CD4-positive, alpha-beta memory T cell (primary cell): ENCODE data around the gene ARID2. TPM values are rescaled to one million over a fixed set of nuclear protein-coding genes. Genes with fewer than 3 reads are reported as not detected.

Experiments used
- CTCF ChIA-PET: fragments of 350-600 bp; sonication (Branson Sonifier 250); formaldehyde crosslinking; loops from one replicate; lab custom pipeline; 2021; ENCODE audit warnings: inconsistent platforms; ENCODE audit not compliant: partially characterized antibody; lab: Charles Lee
- POLR2A ChIA-PET: fragments of 350-600 bp; sonication (Branson Sonifier 250); formaldehyde crosslinking; loops from one replicate; lab custom pipeline; 2021; ENCODE audit not compliant: partially characterized antibody; lab: Charles Lee
- DNase-seq, 5 donors: peaks; one replicate each; pipeline versions ENCODE4 v3.0.0 to v3.0.0-alpha.2; 2020 to 2022; ENCODE audit warnings: mixed read lengths in 1 of 5
- H3K27ac ChIP-seq: one replicate; pipeline ENCODE4 v1.7.0; 2013; ENCODE audit warnings: low read depth, low read length
- H3K27me3 ChIP-seq: 2 replicates; pipeline ENCODE4 v1.7.0; 2013; ENCODE audit warnings: mild to moderate bottlenecking, low read length, moderate library complexity; ENCODE audit not compliant: insufficient read depth
- H3K36me3 ChIP-seq: 2 replicates; pipeline ENCODE4 v1.7.0; 2013; ENCODE audit warnings: mild to moderate bottlenecking, low read length, moderate library complexity; ENCODE audit not compliant: insufficient read depth
- H3K4me1 ChIP-seq: 2 replicates; pipeline ENCODE4 v1.7.0; 2013; ENCODE audit warnings: mild to moderate bottlenecking, low read length, moderate library complexity; ENCODE audit not compliant: insufficient read depth
- H3K4me3 ChIP-seq, 2 donors: one replicate each; pipeline ENCODE4 v1.7.0; 2013; ENCODE audit warnings: low read length in 2 of 2, mild to moderate bottlenecking in 1 of 2
- H3K9me3 ChIP-seq, 2 donors: one replicate each; pipeline ENCODE4 v1.7.0; 2013; ENCODE audit warnings: low read length in 2 of 2, control low read depth in 1 of 2; ENCODE audit not compliant: control insufficient read depth in 1 of 2
- H3K27ac Mint-ChIP-seq, 7 donors: one replicate each; pipeline ENCODE4 v1.8.0; 2020 to 2021; ENCODE audit warnings: mixed read lengths in 7 of 7, mild to moderate bottlenecking in 6 of 7, inconsistent platforms in 3 of 7, moderate library complexity in 3 of 7
- H3K27me3 Mint-ChIP-seq, 2 donors: one replicate each; pipeline ENCODE4 v1.8.0; 2020 to 2021; ENCODE audit warnings: mixed read lengths in 2 of 2
- H3K36me3 Mint-ChIP-seq, 2 donors: one replicate each; pipeline ENCODE4 v1.8.0; 2020 to 2021; ENCODE audit warnings: mixed read lengths in 2 of 2, inconsistent platforms in 1 of 2, mild to moderate bottlenecking in 1 of 2
- H3K4me1 Mint-ChIP-seq, 4 donors: one replicate each; pipeline ENCODE4 v1.8.0; 2020 to 2021; ENCODE audit warnings: mixed read lengths in 4 of 4, mild to moderate bottlenecking in 1 of 4
- H3K4me3 Mint-ChIP-seq, 8 donors: one replicate each; pipeline ENCODE4 v1.8.0; 2020 to 2021; ENCODE audit warnings: mixed read lengths in 8 of 8, mild to moderate bottlenecking in 7 of 8, moderate library complexity in 6 of 8, inconsistent platforms in 3 of 8
- H3K9me3 Mint-ChIP-seq, 8 donors: one replicate each; pipeline ENCODE4 v1.8.0; 2020 to 2021; ENCODE audit warnings: mixed read lengths in 8 of 8, mild to moderate bottlenecking in 5 of 8, inconsistent platforms in 3 of 8, moderate library complexity in 1 of 8
- intact Hi-C: fragments of 100-400 bp; cut with micrococcal nuclease; formaldehyde crosslinking; loops from one replicate; pipeline ENCODE4 v1.15.1; 2023
- polyA plus RNA-seq, 2 donors: library from polyadenylated mRNA; unstranded; fragments of 300-500 nt; fragmentation: Illumina TruSeq; gene quantifications; one replicate each; pipeline ENCODE4 v1.2.3, GENCODE V29; 2021
- total RNA-seq, 2 experiments: library from RNA; stranded (reverse); gene quantifications; one replicate each; pipeline ENCODE4 v1.2.3, GENCODE V29; 2021

The ARID2 gene
- total and polyA plus RNA-seq, 4 experiments from 2014 or later = 6.3 to 51.8 (median 31.9) TPM

DNA sequence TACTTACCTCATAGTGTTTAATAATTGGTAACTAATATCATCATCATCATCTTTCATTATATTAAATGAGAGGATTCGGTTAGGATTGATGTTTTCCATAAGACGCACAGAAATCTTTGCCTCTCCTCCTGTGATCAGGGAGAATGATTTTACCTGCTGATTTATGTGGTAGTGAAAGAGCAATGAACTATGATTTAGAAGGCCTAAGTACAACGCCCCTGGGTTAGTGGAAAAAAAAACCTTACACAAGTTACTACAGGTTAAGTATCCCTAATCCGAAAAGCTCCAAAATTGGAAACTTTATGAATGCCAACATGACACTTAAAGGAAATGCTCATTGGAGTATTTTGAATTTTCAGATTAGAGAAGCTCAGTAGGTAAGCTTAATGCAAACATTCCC is 55.8 kb downstream of the ARID2 start:
- peaks cover 5% of the 10 kb centered on the region for H3K4me1 ChIP-seq
- ChIA-PET CTCF (interaction anchor here (1.5 kb wide), 1 partner anchor 23 kb away, joined by 5 read pairs; no protein-coding TSS in a partner anchor), POLR2A (interaction anchor here (0.6 kb wide), 1 partner anchor 253 kb away, joined by 3 read pairs; no protein-coding TSS in a partner anchor)
- intact Hi-C loops = no loop called here
- no peaks in the 10 kb centered on the region for H3K27me3 Mint-ChIP-seq
- H3K4me3 ChIP-seq = no peak overlapping the region
- H3K4me3 Mint-ChIP-seq = no peak overlapping the region
- no peaks in the 10 kb centered on the region for H3K9me3 ChIP-seq
- H3K9me3 Mint-ChIP-seq = no peaks in the 10 kb centered on the region
- peaks cover 0 to under 1% of the 10 kb centered on the region in 2 donors for H3K36me3 Mint-ChIP-seq
- H3K36me3 ChIP-seq = no peaks in the 10 kb centered on the region
- DNase-seq = no peak
- peaks cover 11 to 18% (median 17%) of the 10 kb centered on the region in 4 donors for H3K4me1 Mint-ChIP-seq
- no peaks in the 10 kb centered on the region for H3K27me3 ChIP-seq
- H3K27ac Mint-ChIP-seq = no peak overlapping the region
- H3K27ac ChIP-seq = no peak overlapping the region

DNA sequence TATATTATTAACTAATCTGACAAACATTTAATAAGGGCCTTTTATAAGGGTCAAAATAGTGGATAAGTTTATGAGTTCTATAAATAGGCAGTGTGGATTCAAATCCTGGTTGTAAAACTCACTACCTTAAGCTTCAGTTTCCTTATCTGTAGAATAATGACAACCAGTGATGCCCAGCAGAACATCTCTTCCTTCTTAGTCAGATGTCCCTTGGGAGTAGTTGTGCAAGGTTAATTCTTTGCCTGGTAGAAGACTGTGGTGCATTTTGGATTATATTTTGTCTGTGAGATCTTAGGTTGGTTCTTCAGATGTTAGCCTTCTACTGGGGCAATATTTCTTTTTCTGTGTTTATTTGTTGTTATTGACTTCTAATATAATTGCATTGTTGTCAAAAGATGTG is 59.5 kb downstream of the ARID2 start:
- no peaks in the 10 kb centered on the region for H3K9me3 ChIP-seq
- no peak overlapping the region for H3K27ac ChIP-seq
- Mint-ChIP-seq H3K36me3 (peaks cover under 1 to 3% of the 10 kb centered on the region in 2 donors), H3K4me3 (no peak overlapping the region), H3K4me1 (peaks cover 18 to 30% (median 28%) of the 10 kb centered on the region in 4 donors), H3K27ac (no peak overlapping the region), H3K9me3 (no peaks in the 10 kb centered on the region), H3K27me3 (no peaks in the 10 kb centered on the region)
- intact Hi-C loops = no loop called here
- no peak overlapping the region for H3K4me3 ChIP-seq
- DNase-seq = no peak
- CTCF ChIA-PET = no interaction called here
- POLR2A ChIA-PET = interaction anchor here (0.8 kb wide), 1 partner anchor 9 kb away, joined by 3 read pairs; no protein-coding TSS in a partner anchor
- H3K27me3 ChIP-seq = no peaks in the 10 kb centered on the region
- H3K4me1 ChIP-seq = peaks cover 15% of the 10 kb centered on the region
- no peaks in the 10 kb centered on the region for H3K36me3 ChIP-seq

DNA sequence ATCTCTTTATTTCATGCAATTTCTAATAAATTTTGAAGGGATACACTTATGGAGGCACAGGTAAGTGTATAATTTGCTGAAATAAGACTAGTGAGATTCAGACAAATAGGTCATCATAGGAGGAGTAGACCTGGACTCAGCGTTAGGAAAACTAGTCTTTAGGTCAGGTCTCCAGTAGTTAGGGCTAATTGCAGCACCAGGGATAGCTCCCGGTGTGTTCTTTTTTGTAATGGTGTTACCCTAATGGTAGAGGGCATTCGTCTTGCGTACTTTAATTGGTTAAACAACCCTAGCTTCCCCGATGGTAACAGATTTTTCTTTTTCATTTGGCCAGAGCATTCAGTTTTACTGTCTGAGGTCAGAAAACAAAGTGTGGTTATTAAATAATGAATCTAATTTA is 64.9 kb downstream of the ARID2 start:
- Histone ChIP-seq H3K9me3 (no peaks in the 10 kb centered on the region), H3K36me3 (no peaks in the 10 kb centered on the region), H3K27ac (no peak overlapping the region), H3K27me3 (no peaks in the 10 kb centered on the region), H3K4me1 (peaks cover 15% of the 10 kb centered on the region), H3K4me3 (no peak overlapping the region)
- intact Hi-C loops = no loop called here
- no peak overlapping the region for H3K4me3 Mint-ChIP-seq
- POLR2A ChIA-PET = no interaction called here
- peaks cover 6 to 18% of the 10 kb centered on the region in 2 donors for H3K36me3 Mint-ChIP-seq
- peaks cover 11 to 22% (median 21%) of the 10 kb centered on the region in 4 donors for H3K4me1 Mint-ChIP-seq
- CTCF ChIA-PET = no interaction called here
- no peak for DNase-seq
- H3K9me3 Mint-ChIP-seq = no peaks in the 10 kb centered on the region
- H3K27me3 Mint-ChIP-seq = no peaks in the 10 kb centered on the region
- H3K27ac Mint-ChIP-seq = no peak overlapping the region

DNA sequence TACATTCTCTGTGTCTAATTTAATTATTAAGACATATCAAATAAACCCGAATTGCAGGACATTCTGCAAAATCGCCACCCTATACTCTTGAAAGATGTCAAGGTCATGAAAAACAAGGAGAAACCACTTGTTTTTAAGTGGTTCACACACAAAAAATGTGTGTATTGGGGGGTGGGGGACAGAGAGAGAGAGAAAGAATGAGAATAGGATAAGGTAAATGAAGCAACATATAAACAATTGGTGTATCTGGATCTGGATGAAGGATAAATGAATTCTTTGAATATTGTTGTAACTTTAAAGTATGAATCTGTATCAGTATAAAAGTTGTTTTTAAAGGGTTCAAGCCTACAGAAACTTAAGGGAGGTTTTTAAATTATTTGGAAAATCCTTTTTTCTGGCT is 72.1 kb downstream of the ARID2 start:
- intact Hi-C loops = no loop called here
- H3K27ac ChIP-seq = no peak overlapping the region
- Mint-ChIP-seq H3K4me3 (no peak overlapping the region), H3K9me3 (peaks cover 0 to 2% (median 0%) of the 10 kb centered on the region in 8 donors), H3K36me3 (peaks cover 11 to 17% of the 10 kb centered on the region in 2 donors), H3K4me1 (peaks cover 28 to 50% (median 43%) of the 10 kb centered on the region in 4 donors), H3K27me3 (no peaks in the 10 kb centered on the region), H3K27ac (no peak overlapping the region)
- H3K4me3 ChIP-seq = no peak overlapping the region
- no peaks in the 10 kb centered on the region for H3K9me3 ChIP-seq
- no peak for DNase-seq
- H3K27me3 ChIP-seq = no peaks in the 10 kb centered on the region
- ChIA-PET POLR2A (no interaction called here), CTCF (no interaction called here)
- H3K36me3 ChIP-seq = no peaks in the 10 kb centered on the region
- peaks cover 7% of the 10 kb centered on the region for H3K4me1 ChIP-seq

DNA sequence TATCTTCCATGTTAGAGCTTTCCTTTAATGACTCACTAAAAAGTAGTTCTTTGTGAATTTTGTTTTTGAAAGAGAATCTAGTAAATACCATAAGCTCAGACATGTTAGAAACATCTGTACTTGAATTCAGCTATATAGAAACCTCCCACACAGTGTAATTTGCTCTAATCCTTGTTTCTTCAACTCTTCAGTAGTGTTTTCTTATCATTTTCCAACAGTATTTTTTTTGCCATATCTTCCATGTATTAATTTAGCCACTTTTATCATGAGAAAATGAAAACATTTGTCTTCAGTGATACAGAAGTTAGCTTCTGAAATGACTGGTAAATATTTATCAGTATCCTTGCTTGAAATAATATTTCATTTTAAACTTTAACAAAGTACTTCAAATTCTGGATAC is 73.6 kb downstream of the ARID2 start:
- DNase-seq = no peak
- peaks cover 33 to 63% (median 49%) of the 10 kb centered on the region in 4 donors for H3K4me1 Mint-ChIP-seq
- H3K9me3 Mint-ChIP-seq = peaks cover 0 to 2% (median 0%) of the 10 kb centered on the region in 8 donors
- Histone ChIP-seq H3K4me1 (peaks cover 8% of the 10 kb centered on the region), H3K9me3 (no peaks in the 10 kb centered on the region), H3K36me3 (no peaks in the 10 kb centered on the region), H3K27ac (no peak overlapping the region), H3K27me3 (no peaks in the 10 kb centered on the region), H3K4me3 (no peak overlapping the region)
- no peak overlapping the region for H3K4me3 Mint-ChIP-seq
- intact Hi-C loops = no loop called here
- ChIA-PET CTCF (interaction anchor here (1.4 kb wide), 1 partner anchor 12 kb away, joined by 5 read pairs; no protein-coding TSS in a partner anchor), POLR2A (no interaction called here)
- H3K27ac Mint-ChIP-seq = no peak overlapping the region
- no peaks in the 10 kb centered on the region for H3K27me3 Mint-ChIP-seq
- H3K36me3 Mint-ChIP-seq = peaks cover 11 to 17% of the 10 kb centered on the region in 2 donors

DNA sequence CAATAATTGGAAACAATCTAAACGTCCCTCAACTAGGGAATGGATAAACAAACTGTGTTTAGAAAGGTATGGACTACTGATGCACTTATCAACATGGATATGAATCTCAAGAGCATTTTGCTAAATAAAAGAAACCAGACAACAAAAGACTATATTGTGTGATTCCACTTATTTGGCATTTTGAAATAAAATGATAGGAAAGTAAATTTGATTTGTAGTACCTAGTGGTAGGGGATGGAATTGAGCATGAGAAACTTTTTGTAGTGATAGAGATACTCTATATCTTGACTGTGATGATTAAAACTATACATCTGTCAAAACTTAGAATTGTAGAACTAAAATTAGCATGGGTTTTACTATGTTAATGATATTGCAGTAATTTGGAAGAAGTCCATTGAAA is 87.1 kb downstream of the ARID2 start:
- Mint-ChIP-seq H3K27me3 (no peaks in the 10 kb centered on the region), H3K4me1 (peaks cover 0 to 4% (median 1%) of the 10 kb centered on the region in 4 donors), H3K4me3 (no peak overlapping the region), H3K36me3 (peaks cover 36 to 42% of the 10 kb centered on the region in 2 donors), H3K27ac (peak overlapping the region in 1 of 7 donors; percentile 19), H3K9me3 (no peaks in the 10 kb centered on the region)
- no peak for DNase-seq
- CTCF ChIA-PET = no interaction called here
- no peaks in the 10 kb centered on the region for H3K9me3 ChIP-seq
- no peak overlapping the region for H3K4me3 ChIP-seq
- no peaks in the 10 kb centered on the region for H3K27me3 ChIP-seq
- POLR2A ChIA-PET = interaction anchor here (1.6 kb wide), 1 partner anchor 88 kb away, joined by 4 read pairs; no protein-coding TSS in a partner anchor
- no peaks in the 10 kb centered on the region for H3K4me1 ChIP-seq
- intact Hi-C loops = loop anchor here (5.0 kb wide), 1 partner anchor 1116 kb away; no protein-coding TSS in a partner anchor
- H3K36me3 ChIP-seq = peaks cover 3% of the 10 kb centered on the region
- H3K27ac ChIP-seq = no peak overlapping the region

DNA sequence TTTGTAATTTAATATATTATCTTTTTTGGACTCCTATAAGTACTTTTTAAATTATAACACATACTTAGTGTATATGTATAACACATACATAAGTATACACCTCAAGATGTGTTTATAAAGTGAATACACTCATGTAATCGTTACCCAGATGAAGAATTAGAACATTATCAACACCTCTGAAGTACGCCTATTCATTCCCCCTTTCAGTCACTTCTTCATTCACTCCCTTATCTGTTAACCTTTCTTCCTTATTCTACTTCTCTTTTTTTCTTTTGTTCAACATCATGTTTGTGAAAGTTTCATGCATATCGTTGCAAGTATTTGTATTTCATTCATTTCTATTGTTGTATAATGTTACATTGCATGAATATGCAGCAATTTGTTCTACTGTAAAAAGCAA is 98.5 kb downstream of the ARID2 start:
- intact Hi-C loops = loop anchor here (5.0 kb wide), 1 partner anchor 286 kb away; no protein-coding TSS in a partner anchor
- H3K4me1 ChIP-seq = no peaks in the 10 kb centered on the region
- Mint-ChIP-seq H3K4me1 (peaks cover 4 to 9% (median 6%) of the 10 kb centered on the region in 4 donors), H3K36me3 (peaks cover 54 to 60% of the 10 kb centered on the region in 2 donors), H3K9me3 (peaks cover 0 to 7% (median 1%) of the 10 kb centered on the region in 8 donors), H3K27me3 (no peaks in the 10 kb centered on the region), H3K27ac (peak overlapping the region in 1 of 7 donors; percentile 13), H3K4me3 (no peak overlapping the region)
- H3K4me3 ChIP-seq = no peak overlapping the region
- no peaks in the 10 kb centered on the region for H3K9me3 ChIP-seq
- no peak for DNase-seq
- H3K36me3 ChIP-seq = peaks cover 5% of the 10 kb centered on the region
- ChIA-PET POLR2A (interaction anchor here (1.1 kb wide), 1 partner anchor 100 kb away, joined by 3 read pairs; no protein-coding TSS in a partner anchor), CTCF (no interaction called here)
- no peak overlapping the region for H3K27ac ChIP-seq
- no peaks in the 10 kb centered on the region for H3K27me3 ChIP-seq
